ENCODE data around the gene ZBTB7B. TPM values are rescaled to one million over a fixed set of nuclear protein-coding genes. Genes with fewer than 3 reads are reported as not detected.

Gene ZBTB7B
- total and polyA plus RNA-seq, 5 experiments from 2014 or later: 0.12 to 13.1 (median 0.59) TPM

DNA sequence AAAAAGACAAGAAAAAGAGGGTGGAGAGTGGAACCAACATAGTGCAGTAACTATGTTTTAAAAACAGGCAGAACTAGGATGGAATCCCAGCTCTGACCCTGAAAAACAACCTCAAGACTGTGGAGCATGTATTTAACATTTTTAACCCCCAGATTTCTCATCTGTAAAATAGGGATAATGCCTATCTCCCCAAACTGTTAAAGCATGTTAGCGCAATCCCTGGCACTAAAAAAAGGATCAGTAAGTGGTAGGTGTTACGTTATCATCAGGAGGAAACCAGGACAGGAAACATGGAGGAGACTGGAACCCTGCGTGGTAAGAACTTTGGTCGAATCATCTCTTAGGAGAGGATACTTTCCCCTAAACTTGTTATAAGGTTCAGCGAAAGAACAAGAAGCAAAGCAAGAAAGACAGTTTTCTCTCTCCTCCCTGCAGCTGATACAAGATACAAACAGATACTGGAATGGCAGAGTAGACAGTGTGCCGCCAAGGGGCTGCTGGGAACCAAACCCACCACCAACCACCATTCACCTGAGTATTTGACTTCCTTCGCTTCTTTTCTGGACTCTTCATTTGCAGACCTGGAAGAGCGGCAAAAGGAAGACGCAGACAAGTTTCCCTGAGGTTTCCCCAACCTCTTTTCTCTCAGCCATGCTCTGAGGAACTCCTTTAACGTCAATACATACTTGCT, 42.0 kb upstream of the ZBTB7B start:
- Mint-ChIP-seq H3K4me1 (peaks cover 23 to 63% (median 54%) of the 10 kb centered on the region in 4 donors), H3K27me3 (no peaks in the 10 kb centered on the region), H3K27ac (peak overlapping the region; percentile 92 to 99 (median 97)), H3K9me3 (no peaks in the 10 kb centered on the region), H3K4me3 (peak overlapping the region; percentile 84 to 98 (median 96)), H3K36me3 (peaks cover 0 to 36% (median 3%) of the 10 kb centered on the region in 3 donors)
- POLR2A ChIA-PET: interaction anchor here (0.5 to 6.6 kb wide), 25 partner anchors 8 to 317 kb away, joined by 3 to 67 read pairs (median 6); partner anchors contain the start of genes ADAM15, CKS1B, FLAD1 and PMVK
- ATAC-seq (no peak), DNase-seq (peak in 1 of 10 donors; percentile 13)

DNA sequence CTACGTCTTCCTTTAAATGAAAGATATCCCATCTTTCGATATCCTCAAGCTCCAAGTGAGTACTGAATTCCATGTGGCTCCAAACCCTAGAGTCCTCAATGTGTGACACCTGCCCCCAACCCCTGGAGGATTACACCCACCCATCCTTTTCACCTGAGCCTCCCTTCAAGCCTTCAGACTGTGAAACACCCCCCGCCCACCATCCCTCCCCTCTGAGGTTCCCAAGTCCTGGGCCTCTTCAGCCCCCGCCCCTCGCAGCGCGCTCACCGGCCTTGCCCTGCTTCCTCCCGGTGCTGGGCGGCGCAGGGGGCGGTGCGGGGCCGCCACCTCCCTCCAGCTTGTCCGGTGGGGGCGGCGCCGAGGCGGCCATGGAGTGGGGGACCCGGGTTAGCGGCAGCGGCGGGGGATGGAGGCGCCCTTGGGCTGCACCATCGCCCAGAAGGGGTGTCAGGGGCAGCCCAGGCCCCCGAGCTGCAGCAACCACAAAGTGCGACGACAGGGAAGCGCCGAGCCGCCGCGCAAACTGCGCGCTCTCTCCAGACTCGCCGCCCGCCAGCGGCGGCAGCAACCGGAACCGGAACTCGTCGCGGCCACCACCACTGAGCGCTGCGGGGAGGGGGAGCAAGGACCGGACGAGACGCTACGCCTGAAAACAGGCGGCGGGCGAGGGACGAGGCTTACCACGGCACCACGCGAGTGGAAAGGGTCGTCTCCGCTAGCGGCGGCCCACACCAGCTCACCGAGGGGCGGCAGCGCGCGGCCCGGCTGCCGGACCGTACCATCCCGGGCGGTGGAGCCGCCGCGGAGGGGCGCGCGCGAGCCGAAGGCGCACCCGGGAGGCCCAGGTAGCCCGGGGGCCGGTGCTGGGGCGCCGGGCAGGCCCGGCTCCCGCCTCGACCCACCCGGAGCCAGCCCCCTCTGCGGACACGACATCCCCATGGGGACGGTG, 41.1 kb upstream of the ZBTB7B start, which contains the start of gene PYGO2:
PYGO2 (minus strand) TSS at position 576 of the 949 bp plus-strand sequence; CDS start at position 370, 206 bp downstream.
- peaks cover 0 to 40% (median 0%) of the 10 kb centered on the region in 3 donors for H3K36me3 Mint-ChIP-seq
- ATAC-seq (peak; percentile 77 to 82), DNase-seq (peak; percentile 71 to 93 (median 78))
- H3K4me1 Mint-ChIP-seq: peaks cover 14 to 55% (median 47%) of the 10 kb centered on the region in 4 donors
- peak within 1 kb of the TSS; percentile 92 to 99 (median 97) for H3K27ac Mint-ChIP-seq
- no peaks in the 10 kb centered on the region for H3K9me3 Mint-ChIP-seq
- H3K27me3 Mint-ChIP-seq: no peaks in the 10 kb centered on the region
- POLR2A ChIA-PET: interaction anchor here (0.5 to 6.6 kb wide), 27 partner anchors 9 to 175 kb away, joined by 3 to 67 read pairs (median 6); partner anchors contain the start of genes ADAM15, CKS1B, FLAD1 and LENEP
- H3K4me3 Mint-ChIP-seq: peak within 1 kb of the TSS; percentile 84 to 98 (median 96)

DNA sequence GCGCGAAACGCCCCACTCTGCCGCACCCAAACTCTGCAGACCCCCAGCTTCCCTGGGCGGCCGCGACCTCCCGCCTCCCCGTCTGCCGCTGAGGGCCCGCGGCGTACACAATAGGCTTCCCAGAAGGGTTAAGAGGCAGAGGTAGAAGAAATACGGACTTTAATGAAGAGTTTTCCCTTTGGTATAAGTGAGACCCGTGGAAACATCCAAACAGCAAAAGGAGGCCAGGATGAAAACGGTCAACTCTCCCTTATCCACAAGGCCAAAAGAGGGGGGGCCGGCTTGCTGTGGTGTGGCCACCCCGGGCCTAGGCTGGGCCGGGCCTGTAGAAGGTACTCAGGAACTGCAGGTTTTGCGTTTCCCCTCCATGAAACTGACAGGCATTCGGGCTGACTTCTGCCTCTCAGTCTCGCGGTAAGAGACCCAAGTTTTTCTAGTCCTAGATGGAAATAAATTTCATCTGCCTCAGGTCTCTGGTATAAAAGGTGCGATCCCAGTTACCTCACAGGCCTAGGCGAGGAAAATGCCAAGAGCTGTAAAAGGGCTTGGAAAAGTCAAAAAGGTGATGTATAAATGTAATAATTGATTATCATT, 40.3 kb upstream of the ZBTB7B start:
- H3K27ac Mint-ChIP-seq: peak overlapping the region; percentile 89 to 96 (median 94)
- ATAC-seq: peak; percentile 26 to 31
- peak in 1 of 10 donors; percentile 64 for DNase-seq
- peak overlapping the region; percentile 82 to 90 (median 86) for H3K4me3 Mint-ChIP-seq
- H3K27me3 Mint-ChIP-seq: no peaks in the 10 kb centered on the region
- H3K36me3 Mint-ChIP-seq: peaks cover 0 to 48% (median 0%) of the 10 kb centered on the region in 3 donors
- POLR2A ChIA-PET: interaction anchor here (0.6 to 6.6 kb wide), 14 partner anchors 10 to 89 kb away, joined by 3 to 67 read pairs (median 14); partner anchors contain the start of genes ADAM15, CKS1B, FLAD1 and LENEP
- H3K4me1 Mint-ChIP-seq: peaks cover 14 to 48% (median 42%) of the 10 kb centered on the region in 4 donors
- H3K9me3 Mint-ChIP-seq: no peaks in the 10 kb centered on the region

DNA sequence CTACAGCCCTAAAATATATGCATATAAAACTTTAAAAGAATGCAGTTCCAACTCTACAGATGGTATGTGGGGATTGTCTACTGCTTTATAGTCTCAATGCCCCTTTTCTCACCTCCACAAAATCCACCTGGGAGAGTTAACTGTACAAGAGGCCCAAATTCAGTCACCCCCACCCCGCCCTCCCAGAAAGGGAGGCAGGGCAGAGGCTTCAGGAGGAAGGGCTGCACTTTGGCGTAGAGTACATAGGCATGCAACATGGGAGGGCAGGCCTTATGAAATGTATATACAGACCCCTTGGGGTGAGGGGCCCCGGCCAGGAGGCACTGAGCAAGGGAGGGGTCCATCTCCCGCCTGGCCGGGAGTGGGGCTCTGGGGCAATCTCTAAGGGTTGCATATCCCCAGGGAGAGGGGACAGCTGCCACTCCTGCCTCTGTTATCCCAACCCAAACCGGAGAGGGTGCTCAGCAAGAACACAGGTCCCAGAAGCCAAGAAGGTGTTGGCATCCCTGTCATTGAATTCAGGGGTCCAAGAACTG, 39.7 kb upstream of the ZBTB7B start:
- DNase-seq (no peak), ATAC-seq (no peak)
- H3K27me3 Mint-ChIP-seq: no peaks in the 10 kb centered on the region
- peak overlapping the region; percentile 82 to 90 (median 86) for H3K4me3 Mint-ChIP-seq
- POLR2A ChIA-PET: interaction anchor here (2.1 to 6.6 kb wide), 7 partner anchors 10 to 54 kb away, joined by 5 to 67 read pairs (median 19); partner anchors contain the start of genes CKS1B, LENEP, PMVK and SHC1
- peaks cover 14 to 45% (median 40%) of the 10 kb centered on the region in 4 donors for H3K4me1 Mint-ChIP-seq
- H3K27ac Mint-ChIP-seq: peak overlapping the region; percentile 89 to 96 (median 94)
- H3K9me3 Mint-ChIP-seq: no peaks in the 10 kb centered on the region
- peaks cover 0 to 54% (median 0%) of the 10 kb centered on the region in 3 donors for H3K36me3 Mint-ChIP-seq

DNA sequence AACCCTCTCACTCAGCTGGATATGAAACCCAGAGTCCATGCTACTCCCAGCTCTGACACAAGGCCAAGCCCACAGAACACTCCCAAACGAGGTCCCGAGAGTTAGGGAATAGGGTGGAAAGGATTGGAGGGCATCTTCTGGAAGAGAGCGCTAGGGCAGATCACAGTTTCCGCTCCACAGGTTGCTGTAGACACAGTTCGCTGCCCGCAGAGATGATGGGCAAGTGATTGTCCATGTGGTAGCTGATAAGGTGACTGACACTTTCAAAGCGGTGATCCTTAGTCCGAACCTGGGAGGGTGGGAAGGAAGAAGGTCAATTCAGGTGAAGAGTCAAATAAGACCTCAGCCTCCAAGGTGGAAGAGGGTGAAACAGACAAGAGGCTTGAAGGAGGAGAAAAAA, 39.0 kb upstream of the ZBTB7B start:
- POLR2A ChIA-PET: interaction anchor here (0.6 to 6.6 kb wide), 5 partner anchors 9 to 231 kb away, joined by 3 to 67 read pairs (median 5); partner anchors contain the start of genes CKS1B, LENEP, PMVK and SHC1

DNA sequence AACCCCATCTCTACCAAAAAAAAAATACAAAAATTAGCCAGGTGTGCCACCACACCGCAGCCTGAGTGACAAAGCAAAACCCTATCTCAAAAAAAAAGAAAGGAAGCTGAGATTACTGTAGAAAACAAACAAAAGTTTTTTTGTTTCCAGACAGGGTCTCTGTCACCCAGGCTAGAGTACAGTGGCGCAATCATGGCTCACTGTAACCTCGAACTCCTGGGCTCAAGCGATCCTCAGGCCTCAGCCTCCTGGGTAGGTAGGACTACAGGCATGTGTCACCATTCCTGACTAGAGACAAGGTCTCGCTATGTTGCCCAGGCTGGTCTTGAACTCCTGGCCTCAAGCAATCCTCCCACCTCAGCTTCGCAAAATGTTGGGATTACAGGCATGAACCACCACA, 38.2 kb upstream of the ZBTB7B start:
- POLR2A ChIA-PET: interaction anchor here (0.9 to 6.6 kb wide), 6 partner anchors 9 to 53 kb away, joined by 3 to 67 read pairs (median 4); partner anchors contain the start of genes CKS1B, FLAD1, PMVK and SHC1
- H3K4me3 Mint-ChIP-seq: no peak overlapping the region
- peaks cover 0 to 61% (median 0%) of the 10 kb centered on the region in 3 donors for H3K36me3 Mint-ChIP-seq
- peaks cover 19 to 48% (median 41%) of the 10 kb centered on the region in 4 donors for H3K4me1 Mint-ChIP-seq
- peak overlapping the region in 3 of 10 donors; percentile 56 to 86 (median 80) for H3K27ac Mint-ChIP-seq
- no peaks in the 10 kb centered on the region for H3K9me3 Mint-ChIP-seq
- no peaks in the 10 kb centered on the region for H3K27me3 Mint-ChIP-seq
- no peak for ATAC-seq
- DNase-seq: no peak

More for the DNA sequence above, 39.0 kb upstream of the ZBTB7B start:
- Mint-ChIP-seq H3K4me3 (peak overlapping the region in 2 of 10 donors; percentile 16 to 21), H3K27ac (peak overlapping the region in 9 of 10 donors; percentile 6 to 96 (median 80)), H3K27me3 (no peaks in the 10 kb centered on the region), H3K4me1 (peaks cover 14 to 45% (median 37%) of the 10 kb centered on the region in 4 donors), H3K36me3 (peaks cover 0 to 57% (median 0%) of the 10 kb centered on the region in 3 donors), H3K9me3 (no peaks in the 10 kb centered on the region)
- no peak for ATAC-seq
- DNase-seq: no peak

DNA sequence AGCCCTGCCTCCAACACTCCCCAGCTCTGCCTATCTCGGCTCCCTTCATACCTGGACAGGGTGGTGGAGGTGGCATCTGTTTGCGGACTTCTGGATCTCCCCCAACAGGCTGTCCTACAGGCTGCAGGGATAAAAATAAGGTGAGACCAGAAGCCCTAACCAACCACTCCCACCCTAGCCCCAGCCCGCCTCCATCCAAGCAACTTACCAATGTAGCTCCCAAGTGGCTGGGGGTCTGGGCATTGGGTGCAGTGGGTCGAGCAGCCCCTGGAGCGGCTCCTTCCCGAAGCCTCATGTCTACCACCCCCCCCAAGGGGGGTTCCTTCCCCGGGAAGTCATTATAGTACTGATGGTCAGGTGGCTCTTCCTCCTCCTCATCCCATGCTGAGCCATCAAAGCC, 36.5 kb upstream of the ZBTB7B start:
- H3K4me3 Mint-ChIP-seq: no peak overlapping the region
- no peaks in the 10 kb centered on the region for H3K27me3 Mint-ChIP-seq
- peaks cover 18 to 43% (median 38%) of the 10 kb centered on the region in 4 donors for H3K4me1 Mint-ChIP-seq
- POLR2A ChIA-PET: interaction anchor here (0.6 to 2.7 kb wide), 5 partner anchors 10 to 719 kb away, joined by 3 to 9 read pairs (median 4); partner anchors contain the start of gene PBXIP1
- peaks cover 0 to 60% (median 0%) of the 10 kb centered on the region in 3 donors for H3K36me3 Mint-ChIP-seq
- no peaks in the 10 kb centered on the region for H3K9me3 Mint-ChIP-seq
- ATAC-seq (no peak), DNase-seq (no peak)
- H3K27ac Mint-ChIP-seq: no peak overlapping the region

DNA sequence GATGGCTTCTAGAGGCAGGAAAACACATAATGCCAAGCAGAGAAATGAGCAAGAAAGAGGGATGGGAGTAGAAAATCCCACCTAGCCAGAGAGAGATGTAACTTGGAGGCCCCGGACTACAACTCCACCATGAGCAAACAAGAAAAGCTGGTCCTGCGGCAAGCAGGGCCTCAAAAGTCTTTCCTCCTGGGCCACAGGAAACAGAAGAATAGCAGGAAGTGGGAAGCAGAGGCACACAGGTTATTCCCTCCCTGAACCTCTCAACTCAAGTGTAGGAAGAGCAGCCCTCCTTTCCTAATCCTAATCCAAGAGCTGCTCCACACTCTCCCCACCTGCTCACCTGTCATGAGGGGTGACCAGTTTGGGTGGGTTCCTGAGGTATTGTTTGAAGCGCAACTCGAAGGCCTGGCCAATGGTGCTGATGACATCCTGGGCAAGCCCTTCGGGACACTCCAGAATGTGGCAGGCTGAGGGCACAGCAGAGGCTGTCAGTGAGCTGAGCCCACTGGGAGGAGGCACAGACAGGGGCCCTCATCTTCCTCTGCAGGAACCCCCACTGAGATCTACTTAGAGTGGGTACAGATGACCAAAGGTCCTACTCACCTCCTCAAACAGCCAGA, 35.2 kb upstream of the ZBTB7B start:
- DNase-seq: no peak
- no peaks in the 10 kb centered on the region for H3K9me3 Mint-ChIP-seq
- no peak overlapping the region for H3K4me3 Mint-ChIP-seq
- no peaks in the 10 kb centered on the region for H3K27me3 Mint-ChIP-seq
- H3K4me1 Mint-ChIP-seq: peaks cover 22 to 49% (median 44%) of the 10 kb centered on the region in 4 donors
- peaks cover 0 to 65% (median 0%) of the 10 kb centered on the region in 3 donors for H3K36me3 Mint-ChIP-seq
- POLR2A ChIA-PET: interaction anchor here (2.7 kb wide), 1 partner anchor 11 kb away, joined by 9 read pairs; the partner anchor contains the start of gene PBXIP1
- peak overlapping the region in 5 of 10 donors; percentile 11 to 86 (median 40) for H3K27ac Mint-ChIP-seq
- ATAC-seq: no peak

DNA sequence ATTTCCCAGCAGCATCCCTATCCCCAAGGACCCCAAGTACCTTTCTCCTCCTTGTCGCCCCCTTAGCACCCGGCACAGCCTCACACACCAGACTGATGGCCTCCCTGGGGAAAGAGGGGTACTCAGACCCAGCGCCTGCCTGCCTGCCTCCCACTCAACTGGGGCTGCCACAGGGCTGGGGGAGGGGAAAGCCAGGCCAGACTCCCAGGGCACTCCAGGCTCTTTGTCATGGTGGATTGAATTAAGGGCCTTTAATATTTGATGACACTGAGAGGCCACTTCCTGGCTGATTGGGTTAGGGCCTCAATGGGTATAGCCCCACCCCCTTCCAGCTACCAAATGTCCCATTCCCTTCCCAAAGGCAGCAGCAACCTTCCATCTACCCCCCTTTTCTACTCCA, 33.9 kb upstream of the ZBTB7B start:
- H3K9me3 Mint-ChIP-seq: no peaks in the 10 kb centered on the region
- ATAC-seq (no peak), DNase-seq (no peak)
- H3K4me1 Mint-ChIP-seq: peaks cover 23 to 45% (median 39%) of the 10 kb centered on the region in 4 donors
- peak overlapping the region in 8 of 10 donors; percentile 12 to 87 (median 40) for H3K27ac Mint-ChIP-seq
- H3K4me3 Mint-ChIP-seq: no peak overlapping the region
- H3K27me3 Mint-ChIP-seq: no peaks in the 10 kb centered on the region
- H3K36me3 Mint-ChIP-seq: peaks cover 0 to 56% (median 0%) of the 10 kb centered on the region in 3 donors
- POLR2A ChIA-PET: interaction anchor here (7.5 kb wide), 1 partner anchor 14 kb away, joined by 85 read pairs; the partner anchor contains the start of gene PBXIP1

DNA sequence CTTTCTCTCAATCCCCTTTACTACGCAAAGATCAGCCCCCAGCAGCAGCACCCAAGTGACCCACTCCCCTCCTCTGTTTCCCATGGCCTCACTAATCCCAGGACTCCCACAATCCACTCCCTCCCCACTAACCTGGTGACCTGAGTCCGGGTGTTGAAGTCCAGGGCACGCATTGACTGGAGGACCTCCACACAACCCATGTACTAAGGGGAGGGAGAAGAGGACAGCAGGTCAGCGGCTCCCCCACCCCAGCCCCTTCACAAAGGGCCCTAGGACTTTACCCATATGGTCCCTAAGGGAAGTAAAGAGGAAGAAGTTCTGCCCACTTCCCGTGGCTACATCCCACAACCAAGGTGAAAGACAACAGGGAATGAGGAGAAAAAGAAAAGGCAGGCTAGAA, 33.4 kb upstream of the ZBTB7B start:
- Mint-ChIP-seq H3K36me3 (peaks cover 0 to 50% (median 0%) of the 10 kb centered on the region in 3 donors), H3K27me3 (no peaks in the 10 kb centered on the region), H3K9me3 (no peaks in the 10 kb centered on the region), H3K4me3 (no peak overlapping the region), H3K4me1 (peaks cover 20 to 42% (median 34%) of the 10 kb centered on the region in 4 donors), H3K27ac (peak overlapping the region in 9 of 10 donors; percentile 12 to 87 (median 68))
- POLR2A ChIA-PET: interaction anchor here (0.7 to 7.5 kb wide), 4 partner anchors 8 to 40 kb away, joined by 3 to 85 read pairs (median 36); partner anchors contain the start of genes PBXIP1 and PYGO2
- ATAC-seq: no peak
- no peak for DNase-seq
